Measurements from ENCODE around the gene PDE4D.

PDE4D gene

GRCh38 chr5:59604111-59604510, 289.4 kb downstream of the PDE4D start:
- ATAC-seq, result no peak
- no peak for TF ChIP-seq BACH2 (CRISPR knock-in tag; IDR thresholded peaks at IDR 0.05; ENCODE audit: borderline replicate concordance)
- TF ChIP-seq POU6F1 (CRISPR knock-in tag; IDR thresholded peaks at IDR 0.05; ENCODE audit: borderline replicate concordance, low read depth), result no peak
- no peak for TF ChIP-seq ARNTL (CRISPR knock-in tag; IDR thresholded peaks at IDR 0.05; ENCODE audit: borderline replicate concordance, low read depth)
- TF ChIP-seq PPARA (CRISPR knock-in tag; IDR thresholded peaks at IDR 0.05; ENCODE audit: borderline replicate concordance), result no peak
- no peak for TF ChIP-seq CSDC2 (CRISPR knock-in tag; IDR thresholded peaks at IDR 0.05)
- no peak for TF ChIP-seq TOX (CRISPR knock-in tag; IDR thresholded peaks at IDR 0.05; ENCODE audit: borderline replicate concordance)
- TF ChIP-seq ESRRG (CRISPR knock-in tag; IDR thresholded peaks at IDR 0.05), result no peak
- TF ChIP-seq TCF4 (CRISPR knock-in tag; IDR thresholded peaks at IDR 0.05; ENCODE audit: borderline replicate concordance), result no peak

GRCh38 chr5:59600998-59601397, 292.5 kb downstream of the PDE4D start:
- no peak for TF ChIP-seq OSR1 (CRISPR knock-in tag; IDR thresholded peaks at IDR 0.05)
- TF ChIP-seq BACH2 (CRISPR knock-in tag; IDR thresholded peaks at IDR 0.05; ENCODE audit: borderline replicate concordance), result no peak
- TF ChIP-seq TCF4 (CRISPR knock-in tag; IDR thresholded peaks at IDR 0.05; ENCODE audit: borderline replicate concordance), result no peak
- no peak for TF ChIP-seq ZC3H10 (CRISPR knock-in tag; IDR thresholded peaks at IDR 0.05)
- no peak for TF ChIP-seq PATZ1 (CRISPR knock-in tag; IDR thresholded peaks at IDR 0.05; ENCODE audit: borderline replicate concordance)
- TF ChIP-seq TSHZ2 (CRISPR knock-in tag; IDR thresholded peaks at IDR 0.05), result no peak
- TF ChIP-seq ARNTL (CRISPR knock-in tag; IDR thresholded peaks at IDR 0.05; ENCODE audit: borderline replicate concordance, low read depth), result no peak
- TF ChIP-seq ZFP3 (CRISPR knock-in tag; IDR thresholded peaks at IDR 0.05), result no peak
- TF ChIP-seq ISL1 (CRISPR knock-in tag; IDR thresholded peaks at IDR 0.05), result no peak
- TF ChIP-seq PPARA (CRISPR knock-in tag; IDR thresholded peaks at IDR 0.05; ENCODE audit: borderline replicate concordance), result no peak
- no peak for TF ChIP-seq ZFP30 (CRISPR knock-in tag; IDR thresholded peaks at IDR 0.05)
- no peak for TF ChIP-seq TOX (CRISPR knock-in tag; IDR thresholded peaks at IDR 0.05; ENCODE audit: borderline replicate concordance)
- TF ChIP-seq ESRRG (CRISPR knock-in tag; IDR thresholded peaks at IDR 0.05), result no peak
- TF ChIP-seq RARB (CRISPR knock-in tag; IDR thresholded peaks at IDR 0.05), result no peak
- no peak for TF ChIP-seq ZNF70 (CRISPR knock-in tag; IDR thresholded peaks at IDR 0.05)
- no peak for TF ChIP-seq CSDC2 (CRISPR knock-in tag; IDR thresholded peaks at IDR 0.05)
- TF ChIP-seq CSRNP3 (CRISPR knock-in tag; IDR thresholded peaks at IDR 0.05), result no peak
- ATAC-seq, result no peak

GRCh38 chr5:59600153-59600552, 293.4 kb downstream of the PDE4D start:
- TF ChIP-seq ISL1 (CRISPR knock-in tag; IDR thresholded peaks at IDR 0.05) (no peak), BACH2 (CRISPR knock-in tag; IDR thresholded peaks at IDR 0.05; ENCODE audit: borderline replicate concordance) (no peak)
- no peak for ATAC-seq

- no peak for ATAC-seq
- TF ChIP-seq PPARA (CRISPR knock-in tag; IDR thresholded peaks at IDR 0.05; ENCODE audit: borderline replicate concordance) (no peak), TOX (CRISPR knock-in tag; IDR thresholded peaks at IDR 0.05; ENCODE audit: borderline replicate concordance) (no peak), SNAI2 (CRISPR knock-in tag; IDR thresholded peaks at IDR 0.05) (no peak), POU6F1 (CRISPR knock-in tag; IDR thresholded peaks at IDR 0.05; ENCODE audit: borderline replicate concordance, low read depth) (no peak), ZFP30 (CRISPR knock-in tag; IDR thresholded peaks at IDR 0.05) (no peak), ARNTL (CRISPR knock-in tag; IDR thresholded peaks at IDR 0.05; ENCODE audit: borderline replicate concordance, low read depth) (no peak), ZNF565 (CRISPR knock-in tag; conservative IDR thresholded peaks at IDR 0.05; ENCODE audit: low read depth) (no peak), ISL1 (CRISPR knock-in tag; IDR thresholded peaks at IDR 0.05) (no peak), RARB (CRISPR knock-in tag; IDR thresholded peaks at IDR 0.05) (no peak), TSHZ2 (CRISPR knock-in tag; IDR thresholded peaks at IDR 0.05) (no peak), CSDC2 (CRISPR knock-in tag; IDR thresholded peaks at IDR 0.05) (no peak), ZC3H10 (CRISPR knock-in tag; IDR thresholded peaks at IDR 0.05) (no peak), TCF4 (CRISPR knock-in tag; IDR thresholded peaks at IDR 0.05; ENCODE audit: borderline replicate concordance) (no peak), ZFP3 (CRISPR knock-in tag; IDR thresholded peaks at IDR 0.05) (no peak)
These were observed 293.8 kb downstream of the PDE4D start for GRCh38 chr5:59599729-59600128.

Data from SK-N-SH treated with all-trans-retinoic acid at 6 μM for 48 hours (cell line).